Fibroblast of skin of back (primary cell): Measurements from ENCODE around the gene TCHP.

Experiments
- DNase-seq: peaks from one replicate; pipeline ENCODE4 v3.0.0-alpha.2; 2013

Gene TCHP

GRCh38 chr12:109937371-109937770 lies 37.3 kb downstream of the TCHP start:
- no peak for DNase-seq

- no peak for DNase-seq
Measured at GRCh38 chr12:109938947-109939346, 38.9 kb downstream of the TCHP start.

DNA sequence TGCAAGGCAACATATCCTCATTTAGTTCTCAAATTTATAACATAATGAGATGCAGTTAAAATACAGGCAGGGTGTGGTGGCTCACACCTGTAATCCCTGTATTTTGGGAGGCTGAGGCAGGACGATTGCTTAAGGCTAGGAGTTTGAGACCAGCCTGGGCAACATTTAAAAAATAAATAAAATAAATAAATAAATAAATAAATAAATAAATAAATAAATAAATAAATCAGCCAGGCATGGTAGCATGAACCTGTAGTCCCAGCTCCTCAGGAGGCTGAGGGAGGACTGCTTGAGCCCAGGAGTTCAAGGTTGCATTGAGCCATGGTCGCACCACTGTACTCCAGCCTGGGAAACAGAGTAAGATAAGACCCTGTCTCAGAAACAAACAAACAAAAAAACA lies 39.4 kb downstream of the TCHP start:
- DNase-seq = no peak

GRCh38 chr12:109940339-109940923 lies 40.4 kb downstream of the TCHP start:
- no peak for DNase-seq

DNA sequence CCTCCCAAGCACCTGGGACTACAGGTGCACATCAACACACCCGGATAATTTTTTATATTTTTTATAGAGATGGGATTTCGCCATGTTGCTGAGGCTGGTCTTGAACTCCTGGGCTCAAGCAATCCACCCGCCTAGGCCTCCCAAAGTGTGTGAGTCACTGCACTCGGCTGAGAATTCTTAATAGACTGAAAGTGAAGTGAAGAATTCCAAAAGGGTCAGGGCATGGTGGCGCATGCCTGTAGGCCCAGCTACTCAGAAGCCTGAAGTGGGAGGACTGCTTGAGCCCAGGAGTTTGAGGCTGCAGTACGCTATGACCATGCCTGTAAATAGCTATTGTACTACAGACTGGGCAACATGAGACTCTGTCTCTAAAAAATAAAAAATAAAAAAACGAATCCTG lies 43.7 kb downstream of the TCHP start:
- DNase-seq = peak; percentile 27

DNA sequence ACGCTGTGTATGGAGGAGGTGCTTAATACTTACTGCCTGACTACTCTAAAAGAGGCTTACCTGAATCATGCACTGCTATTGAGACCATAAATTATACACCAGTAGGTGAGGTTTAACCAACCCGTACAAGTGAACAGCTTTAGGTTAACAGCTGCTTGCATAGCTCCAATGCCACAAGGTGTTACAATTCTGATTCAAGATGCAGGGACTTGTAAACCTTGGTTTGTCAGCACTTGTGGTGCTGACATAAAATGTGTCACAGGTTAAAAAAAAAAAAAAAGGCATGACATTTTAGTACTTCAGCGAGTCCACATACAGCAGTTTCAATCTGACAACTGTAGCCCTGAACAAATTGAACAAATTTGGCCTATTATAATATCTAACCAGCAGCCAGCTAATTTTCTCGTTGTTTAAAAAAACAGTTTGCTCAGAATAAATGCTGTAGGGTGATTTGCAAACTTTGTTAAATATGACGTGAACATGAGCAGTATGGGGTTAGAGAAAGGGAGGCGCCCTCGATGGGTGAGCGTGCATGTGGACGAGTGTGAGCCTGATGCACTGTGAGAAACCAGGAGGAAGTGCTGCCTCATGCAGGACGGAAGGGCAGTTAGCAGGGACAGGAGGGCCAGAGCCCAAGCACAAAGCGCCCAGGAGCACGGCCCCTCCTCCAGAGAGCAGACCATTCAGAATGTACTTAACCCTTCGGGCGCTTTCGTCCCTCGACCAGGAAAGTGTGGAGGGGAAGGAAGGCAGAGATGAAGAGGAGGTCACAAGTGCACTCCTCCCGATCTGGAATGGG lies 44.7 kb downstream of the TCHP start:
- DNase-seq = no peak

GRCh38 chr12:109946505-109946904 lies 46.4 kb downstream of the TCHP start:
- peak; percentile 59 for DNase-seq

DNA sequence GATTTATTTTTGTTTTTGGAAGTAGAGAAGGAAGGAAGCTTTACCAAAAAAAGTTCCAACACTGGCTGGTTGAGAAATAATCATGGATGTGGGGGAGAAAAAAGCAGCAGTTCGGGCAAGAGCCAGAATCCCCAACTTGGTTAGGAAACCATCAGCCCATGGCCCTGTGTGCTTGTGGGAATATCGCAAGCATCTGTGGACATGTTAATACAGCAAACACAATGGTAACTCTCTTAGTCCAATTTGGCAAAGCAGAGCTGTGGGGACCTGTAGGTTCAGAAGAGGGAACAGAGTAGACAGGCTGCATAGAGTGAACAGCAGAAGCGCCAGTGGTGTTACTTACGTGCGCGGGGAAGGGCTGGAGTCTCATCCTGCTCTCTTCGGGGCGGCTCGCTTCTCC lies 46.8 kb downstream of the TCHP start:
- no peak for DNase-seq

GRCh38 chr12:109947521-109947920 lies 47.4 kb downstream of the TCHP start:
- DNase-seq = peak; percentile 67

- no peak for DNase-seq
Measured at GRCh38 chr12:109948368-109948767, 48.3 kb downstream of the TCHP start.

GRCh38 chr12:109949089-109949488 lies 49.0 kb downstream of the TCHP start:
- peak; percentile 54 for DNase-seq

GRCh38 chr12:109950625-109951024 lies 50.6 kb downstream of the TCHP start:
- DNase-seq = no peak

DNA sequence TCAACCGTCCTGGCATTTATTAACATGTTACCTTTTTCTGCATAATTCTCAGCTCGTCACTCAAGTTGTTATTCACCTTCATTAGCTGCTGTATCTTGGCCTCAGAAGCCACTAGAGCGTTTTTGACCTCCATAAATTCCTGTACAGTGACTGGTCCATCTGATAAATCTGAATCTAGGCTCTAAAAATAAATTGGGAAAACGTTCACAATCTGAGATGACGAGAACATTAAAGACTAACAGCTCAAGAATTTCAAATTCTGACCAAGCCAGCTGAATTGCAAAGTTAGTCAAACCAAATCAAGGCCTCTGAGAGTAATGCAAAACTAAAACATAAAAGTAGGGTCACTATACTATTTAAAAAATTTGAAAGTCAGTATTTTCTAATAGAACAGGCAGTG lies 51.1 kb downstream of the TCHP start:
- peak; percentile 95 for DNase-seq

DNA sequence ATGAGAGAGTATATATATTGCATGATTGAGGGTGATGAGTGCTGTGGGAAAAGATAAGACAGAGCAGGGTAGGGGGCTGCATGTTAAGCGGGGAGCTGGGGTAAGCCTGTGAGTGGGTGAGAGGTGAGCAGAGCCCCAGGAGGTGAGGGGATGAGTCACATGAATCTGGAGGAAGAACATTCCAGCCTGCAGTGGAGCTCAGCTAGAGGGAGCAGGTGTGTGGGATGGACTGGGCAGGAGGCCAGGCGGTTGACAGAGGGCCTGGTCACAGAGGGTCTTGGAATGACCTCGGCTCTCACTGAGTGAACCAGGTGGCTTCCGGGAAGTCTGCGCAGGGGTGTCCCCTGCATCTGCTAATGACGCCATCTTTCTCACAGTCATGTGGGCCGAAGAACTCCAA lies 51.7 kb downstream of the TCHP start:
- DNase-seq = peak; percentile 63

DNA sequence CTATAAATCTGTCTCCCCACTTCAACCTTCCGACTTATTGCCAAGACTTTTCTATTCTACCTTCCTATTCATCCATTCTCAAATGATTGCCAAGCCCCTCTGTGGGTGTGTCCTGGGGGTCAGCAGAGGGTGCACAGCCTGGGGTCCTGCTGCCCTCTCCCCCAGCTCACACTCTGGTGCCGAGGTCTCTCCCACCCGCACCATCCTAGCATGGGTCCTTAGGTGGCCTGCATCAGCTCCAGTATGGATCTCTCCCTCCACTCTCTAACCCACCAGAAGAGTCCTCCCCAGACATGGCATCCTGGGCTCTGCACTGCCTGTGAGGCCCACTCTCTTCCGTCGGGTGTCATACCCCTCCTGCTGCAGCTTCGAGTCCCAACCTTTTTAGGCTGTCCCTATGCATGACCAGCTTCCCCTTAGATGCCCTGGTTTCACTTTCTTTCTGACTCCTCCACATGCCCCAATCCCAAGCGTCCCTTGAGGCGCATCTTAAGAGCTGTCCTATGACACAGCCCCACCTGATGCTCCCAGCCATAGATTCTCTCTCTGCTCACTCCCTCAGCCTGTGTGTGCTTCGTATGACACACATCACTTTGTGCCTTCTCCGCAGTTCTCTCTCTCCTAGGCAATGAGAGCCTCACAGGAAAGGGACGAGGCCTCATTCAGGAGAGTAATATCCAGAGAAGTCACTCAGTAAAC lies 52.2 kb downstream of the TCHP start:
- peak; percentile 8 for DNase-seq

GRCh38 chr12:109952873-109953272 lies 52.8 kb downstream of the TCHP start:
- DNase-seq = no peak

GRCh38 chr12:109953656-109954055 lies 53.6 kb downstream of the TCHP start:
- no peak for DNase-seq

DNA sequence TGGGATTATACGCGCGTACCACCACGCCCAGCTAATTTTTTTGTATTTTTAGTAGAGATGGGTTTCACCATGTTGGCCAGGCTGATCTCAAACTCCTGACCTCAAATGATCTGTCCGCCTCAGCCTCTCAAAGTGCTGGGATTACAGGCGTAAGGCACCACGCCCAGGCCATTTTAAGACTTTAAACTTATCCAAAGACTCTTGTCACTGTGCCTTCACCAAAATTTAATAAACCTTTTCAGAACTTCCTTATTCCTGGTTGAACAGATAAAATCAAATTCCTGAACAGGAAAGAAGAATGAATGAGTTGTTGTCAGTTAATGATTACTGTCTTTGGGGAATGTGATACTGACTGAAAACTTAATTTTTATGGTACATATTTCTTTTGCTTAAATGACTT lies 58.3 kb downstream of the TCHP start:
- DNase-seq = no peak

DNA sequence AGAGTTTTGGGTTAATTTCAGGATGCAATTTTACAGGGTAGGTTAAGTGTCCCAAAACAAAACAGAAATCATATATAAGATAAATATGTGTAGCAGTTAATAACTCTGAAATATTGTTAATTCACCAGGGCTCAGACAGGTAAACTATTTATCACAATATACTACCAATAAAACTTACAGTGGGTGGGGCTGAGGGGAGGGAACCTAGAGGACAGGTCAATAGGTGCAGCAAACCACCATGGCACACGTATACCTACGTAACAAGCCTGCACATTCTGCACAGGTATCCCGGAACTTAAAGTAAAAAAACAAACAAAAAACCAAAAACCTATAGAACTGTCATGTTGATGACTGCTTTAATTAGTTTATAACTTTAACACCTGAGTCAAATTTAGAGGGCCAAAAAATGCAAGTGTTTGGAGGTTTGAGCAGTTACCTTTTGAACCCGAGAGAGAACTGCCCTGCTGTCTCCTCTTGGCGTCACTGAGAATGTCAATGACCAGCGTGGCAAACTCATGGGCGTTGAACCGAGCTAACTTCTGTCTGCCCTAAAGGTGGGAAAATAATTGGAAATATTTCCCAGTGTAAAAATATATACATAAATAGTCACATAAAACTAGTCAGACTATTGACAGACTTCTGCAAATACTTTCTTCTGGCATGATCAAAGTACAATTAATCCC lies 59.5 kb downstream of the TCHP start:
- no peak for DNase-seq

- DNase-seq = no peak
Measured at GRCh38 chr12:109961201-109961600, 61.1 kb downstream of the TCHP start.

- no peak for DNase-seq
Measured at GRCh38 chr12:109961612-109962011, 61.5 kb downstream of the TCHP start.

DNA sequence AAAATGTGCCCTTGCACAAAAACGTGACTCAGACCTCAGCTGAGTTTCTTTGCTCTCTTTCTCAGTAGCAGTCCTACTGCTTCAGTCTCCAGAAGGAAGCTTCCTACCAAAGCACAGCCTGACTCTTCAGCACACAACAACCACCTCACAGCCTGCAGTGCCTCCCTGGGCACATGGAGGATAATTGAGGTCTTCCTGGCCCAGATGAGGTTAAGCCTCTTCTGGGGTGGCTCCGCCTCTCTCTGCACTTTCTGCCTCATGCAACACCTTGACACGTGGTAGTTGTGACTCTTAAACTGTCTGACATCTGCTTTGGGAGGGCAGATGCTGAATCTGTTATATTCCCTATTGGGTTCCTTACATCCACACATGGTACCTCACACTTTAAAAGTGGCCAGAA lies 62.3 kb downstream of the TCHP start:
- no peak for DNase-seq

DNA sequence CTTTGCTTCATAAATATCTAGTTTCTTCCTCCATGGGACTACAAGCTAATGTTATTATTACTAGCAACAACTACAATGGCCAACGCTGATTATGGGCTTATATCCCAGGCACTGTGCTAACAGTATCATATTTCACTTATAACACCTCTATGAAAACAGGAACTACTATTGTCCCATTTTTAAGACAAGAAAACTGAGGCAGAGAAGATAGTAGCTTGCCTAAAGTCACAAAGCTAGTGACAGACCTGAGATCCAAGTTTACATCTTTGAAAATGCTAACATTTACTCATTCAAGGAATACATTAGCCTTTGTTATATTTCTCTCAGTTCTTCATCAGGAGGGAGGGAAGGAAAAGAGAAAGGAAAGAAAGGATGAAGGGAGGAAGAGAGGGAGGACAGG lies 63.3 kb downstream of the TCHP start:
- no peak for DNase-seq
